Caco-2 (cell line): Measurements from ENCODE around the gene SOBP. TPM values are rescaled to one million over a fixed set of nuclear protein-coding genes. Genes with fewer than 3 reads are reported as not detected.

ENCODE experiments used
- BruUV-seq: library from RNA; stranded (reverse); fragments of 400-500 nt; replicated peaks from 2 replicates; lab custom pipeline; 2021; lab: Mats Ljungman, UMichigan
- CTCF ChIA-PET: fragments of 300-600 bp; sonication (Branson Sonifier 250); formaldehyde crosslinking; loops from one replicate; lab custom pipeline; 2022; ENCODE audit warnings: antibody characterized with exemption; lab: Charles Lee
- POLR2A ChIA-PET: fragments of 300-600 bp; sonication (Branson Sonifier 250); formaldehyde crosslinking; loops from one replicate; lab custom pipeline; 2022; ENCODE audit warnings: antibody characterized with exemption; lab: Charles Lee
- DNase-seq, 2 experiments: peaks; one replicate each; pipeline versions ENCODE4 v3.0.0 to v3.0.0-alpha.2; 2020 to 2022
- H3K27me3 ChIP-seq: replicated peaks from 2 replicates; pipeline ENCODE4 v1.6.0; 2011; ENCODE audit warnings: low read length; ENCODE audit not compliant: control insufficient read depth, insufficient read depth
- H3K36me3 ChIP-seq: 2 replicates; pipeline ENCODE4 v1.5.1; 2011; ENCODE audit warnings: low read length; ENCODE audit not compliant: control insufficient read depth, insufficient read depth
- H3K4me1 ChIP-seq: fragments of 250-450 bp; sonication (Bioruptor Pico); 2 replicates; pipeline ENCODE4 v1.5.1; 2020; ENCODE audit warnings: mild to moderate bottlenecking
- H3K4me3 ChIP-seq: 2 replicates; pipeline ENCODE4 v1.5.1; 2011; ENCODE audit warnings: low read depth, mild to moderate bottlenecking, control low read depth, low read length
- H3K9me3 ChIP-seq: fragments of 250-450 bp; sonication (Bioruptor Pico); 2 replicates; pipeline ENCODE4 v1.5.1; 2020; ENCODE audit warnings: mild to moderate bottlenecking, moderate library complexity
- H3K27ac Mint-ChIP-seq: one replicate; pipeline ENCODE4 v1.8.0; 2022; ENCODE audit warnings: mixed read lengths; ENCODE audit not compliant: unreplicated experiment
- H3K27me3 Mint-ChIP-seq: one replicate; pipeline ENCODE4 v1.8.0; 2022; ENCODE audit warnings: mixed read lengths; ENCODE audit not compliant: insufficient read depth, unreplicated experiment
- H3K36me3 Mint-ChIP-seq: one replicate; pipeline ENCODE4 v1.8.0; 2022; ENCODE audit warnings: mild to moderate bottlenecking, mixed read lengths; ENCODE audit not compliant: insufficient read depth, unreplicated experiment
- H3K4me1 Mint-ChIP-seq: one replicate; pipeline ENCODE4 v1.8.0; 2022; ENCODE audit warnings: low read depth, mixed read lengths; ENCODE audit not compliant: unreplicated experiment
- H3K4me3 Mint-ChIP-seq: one replicate; pipeline ENCODE4 v1.8.0; 2022; ENCODE audit warnings: mild to moderate bottlenecking, moderate library complexity, mixed read lengths; ENCODE audit not compliant: unreplicated experiment
- H3K9me3 Mint-ChIP-seq: one replicate; pipeline ENCODE4 v1.8.0; 2022; ENCODE audit warnings: mixed read lengths; ENCODE audit not compliant: unreplicated experiment
- CTCF ChIP-seq, 2 experiments: fragments of 200-600 bp in 1 of 2; IDR thresholded peaks; 1 replicate in 1 of 2; 2 replicates in 1 of 2; pipeline versions ENCODE4 v1.5.1 to v1.8.0; 2011 to 2022; ENCODE audit warnings: antibody characterized with exemption in 1 of 2, control low read depth in 1 of 2, inconsistent platforms in 1 of 2, low read depth in 1 of 2, low read length in 1 of 2, mild to moderate bottlenecking in 1 of 2, moderate library complexity in 1 of 2; ENCODE audit not compliant: insufficient read depth in 1 of 2, severe bottlenecking in 1 of 2, unreplicated experiment in 1 of 2
- intact Hi-C: fragments of 100-400 bp; cut with micrococcal nuclease; formaldehyde crosslinking; loops from one replicate; pipeline ENCODE4 v1.10.0; 2022; ENCODE audit not compliant: unreplicated experiment
- total RNA-seq: library from RNA; stranded (reverse); gene quantifications from 2 replicates; pipeline ENCODE4 v1.2.3, GENCODE V29; 2022

SOBP gene
- total RNA-seq, 1 experiment from 2014 or later: not detected

- H3K27ac Mint-ChIP-seq: no peak overlapping the region
- no TSS peak for BruUV-seq
- H3K4me1 Mint-ChIP-seq: peaks cover 7% of the 10 kb centered on the region
- H3K4me1 ChIP-seq: no peaks in the 10 kb centered on the region
- CTCF ChIA-PET: interaction anchor here (0.6 kb wide), 1 partner anchor 21 kb away, joined by 3 read pairs; no protein-coding TSS in a partner anchor
- TF ChIP-seq CTCF (IDR thresholded peaks at IDR 0.05; ENCODE audit: insufficient read depth in 1 of 2, low read depth in 1 of 2, low read length in 1 of 2, severe bottlenecking in 1 of 2, unreplicated experiment in 1 of 2): no peak
- no peak for DNase-seq
- intact Hi-C loops: loop anchor here (10.0 kb wide), 1 partner anchor 502 kb away; no protein-coding TSS in a partner anchor
- H3K27me3 Mint-ChIP-seq: peaks cover 2% of the 10 kb centered on the region
- no peaks in the 10 kb centered on the region for H3K27me3 ChIP-seq
- H3K9me3 ChIP-seq: no peaks in the 10 kb centered on the region
- no peak overlapping the region for H3K4me3 ChIP-seq
- no peaks in the 10 kb centered on the region for H3K9me3 Mint-ChIP-seq
- no peaks in the 10 kb centered on the region for H3K36me3 ChIP-seq
- no peaks in the 10 kb centered on the region for H3K36me3 Mint-ChIP-seq
- no peak overlapping the region for H3K4me3 Mint-ChIP-seq
- POLR2A ChIA-PET: interaction anchor here (0.5 kb wide), 1 partner anchor 17 kb away, joined by 3 read pairs; no protein-coding TSS in a partner anchor
Measured at GRCh38 chr6:107656883-107657282, 167.0 kb downstream of the SOBP start.

GRCh38 chr6:107657373-107657754, 167.4 kb downstream of the SOBP start:
- ChIA-PET POLR2A (interaction anchor here (0.5 kb wide), 1 partner anchor 16 kb away, joined by 3 read pairs; no protein-coding TSS in a partner anchor), CTCF (interaction anchor here (0.6 kb wide), 1 partner anchor 22 kb away, joined by 3 read pairs; no protein-coding TSS in a partner anchor)
- TF ChIP-seq CTCF (IDR thresholded peaks at IDR 0.05; ENCODE audit: insufficient read depth in 1 of 2, low read depth in 1 of 2, low read length in 1 of 2, severe bottlenecking in 1 of 2, unreplicated experiment in 1 of 2): no peak
- H3K36me3 ChIP-seq: no peaks in the 10 kb centered on the region
- no peaks in the 10 kb centered on the region for H3K9me3 ChIP-seq
- intact Hi-C loops: loop anchor here (10.0 kb wide), 1 partner anchor 503 kb away; no protein-coding TSS in a partner anchor
- no peak for DNase-seq
- no TSS peak for BruUV-seq
- Mint-ChIP-seq H3K36me3 (no peaks in the 10 kb centered on the region), H3K27ac (no peak overlapping the region), H3K27me3 (peaks cover 5% of the 10 kb centered on the region), H3K4me1 (peaks cover 7% of the 10 kb centered on the region), H3K4me3 (no peak overlapping the region), H3K9me3 (no peaks in the 10 kb centered on the region)
- H3K27me3 ChIP-seq: no peaks in the 10 kb centered on the region
- no peaks in the 10 kb centered on the region for H3K4me1 ChIP-seq
- no peak overlapping the region for H3K4me3 ChIP-seq

GRCh38 chr6:107657755-107658461, 168.0 kb downstream of the SOBP start:
- peaks cover 7% of the 10 kb centered on the region for H3K4me1 Mint-ChIP-seq
- POLR2A ChIA-PET: no interaction called here
- intact Hi-C loops: loop anchor here (10.0 kb wide), 1 partner anchor 503 kb away; no protein-coding TSS in a partner anchor

More at GRCh38 chr6:107657755-107658461, 168.0 kb downstream of the SOBP start:
- H3K36me3 ChIP-seq: no peaks in the 10 kb centered on the region
- H3K4me3 ChIP-seq: no peak overlapping the region
- H3K27me3 ChIP-seq: no peaks in the 10 kb centered on the region
- H3K36me3 Mint-ChIP-seq: no peaks in the 10 kb centered on the region
- H3K27ac Mint-ChIP-seq: no peak overlapping the region
- H3K4me3 Mint-ChIP-seq: no peak overlapping the region
- CTCF ChIA-PET: interaction anchor here (0.5 kb wide), 1 partner anchor 19 kb away, joined by 3 read pairs; no protein-coding TSS in a partner anchor
- DNase-seq: no peak
- BruUV-seq: no TSS peak
- TF ChIP-seq CTCF (IDR thresholded peaks at IDR 0.05; ENCODE audit: insufficient read depth in 1 of 2, low read depth in 1 of 2, low read length in 1 of 2, severe bottlenecking in 1 of 2, unreplicated experiment in 1 of 2): no peak
- H3K9me3 Mint-ChIP-seq: no peaks in the 10 kb centered on the region
- no peaks in the 10 kb centered on the region for H3K4me1 ChIP-seq
- H3K27me3 Mint-ChIP-seq: peaks cover 6% of the 10 kb centered on the region
- no peaks in the 10 kb centered on the region for H3K9me3 ChIP-seq
